ENCODE results near the gene ABCF3.

ABCF3 gene

DNA sequence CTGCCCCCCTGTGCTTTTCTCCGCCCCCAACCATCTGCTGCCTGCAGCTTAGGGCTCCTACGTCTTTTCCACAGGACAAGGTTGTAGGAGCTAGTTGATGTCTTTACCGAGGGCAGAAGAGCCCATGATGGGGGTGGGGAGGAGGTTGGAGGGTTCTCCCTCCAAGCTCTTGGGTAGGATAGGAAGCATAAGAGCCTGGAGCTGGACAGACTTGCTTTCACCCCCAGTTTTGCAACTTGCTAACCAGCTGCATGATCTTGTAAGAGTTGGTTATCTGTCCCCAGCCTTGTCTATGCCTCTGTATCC lies 856 bp downstream of the ABCF3 start:
- H3K4me3 ChIP-seq (ENCODE audit: insufficient read depth, low read length, poor library complexity, severe bottlenecking), result peak overlapping the region; percentile 76
- no peaks in the 10 kb centered on the region for H4K20me1 ChIP-seq (ENCODE audit: low read depth, low read length)
- no peaks in the 10 kb centered on the region for H3K9me2 ChIP-seq (replicated peaks; ENCODE audit: insufficient read depth, low read length)
- peaks cover 29% of the 10 kb centered on the region for H3K79me2 ChIP-seq (ENCODE audit: insufficient read depth, low read length)
- H3K27ac ChIP-seq (ENCODE audit: low read depth, low read length), result no peak overlapping the region
- TF ChIP-seq EZH2phosphoT487 (conservative IDR thresholded peaks at IDR 0.05; ENCODE audit: low read length), result no peak
- TF ChIP-seq CTCF (IDR thresholded peaks at IDR 0.05; ENCODE audit: insufficient read depth, low read length, poor library complexity, severe bottlenecking), result no peak
- peak overlapping the region; percentile 68 for H3K4me2 ChIP-seq (ENCODE audit: low read depth, low read length, poor library complexity, severe bottlenecking)
- no peaks in the 10 kb centered on the region for H3K9me3 ChIP-seq (ENCODE audit: insufficient read depth, low read length)
- 0 out of 2 replicates have a peak, but pooled peaks cover 3% of the 10 kb centered on the region for H3F3A ChIP-seq (ENCODE audit: insufficient read depth)
- H3K27me3 ChIP-seq (ENCODE audit: low read length), result no peaks in the 10 kb centered on the region
- peaks cover 6% of the 10 kb centered on the region; the same call in 1 of the 2 replicates for H3K36me3 ChIP-seq (ENCODE audit: low read length)
- no peak overlapping the region for H2AFZ ChIP-seq (ENCODE audit: low read depth, low read length, severe bottlenecking)
- peak overlapping the region; percentile 73 for H3K9ac ChIP-seq (ENCODE audit: low read length)

- H3K36me3 ChIP-seq (ENCODE audit: low read length), result peaks cover 6% of the 10 kb centered on the region; the same call in 1 of the 2 replicates
- no peak overlapping the region for H3K9ac ChIP-seq (ENCODE audit: low read length)
- no peaks in the 10 kb centered on the region for H4K20me1 ChIP-seq (ENCODE audit: low read depth, low read length)
Observed at GRCh38 chr3:184188080-184188479, 2.1 kb downstream of the ABCF3 start.

DNA sequence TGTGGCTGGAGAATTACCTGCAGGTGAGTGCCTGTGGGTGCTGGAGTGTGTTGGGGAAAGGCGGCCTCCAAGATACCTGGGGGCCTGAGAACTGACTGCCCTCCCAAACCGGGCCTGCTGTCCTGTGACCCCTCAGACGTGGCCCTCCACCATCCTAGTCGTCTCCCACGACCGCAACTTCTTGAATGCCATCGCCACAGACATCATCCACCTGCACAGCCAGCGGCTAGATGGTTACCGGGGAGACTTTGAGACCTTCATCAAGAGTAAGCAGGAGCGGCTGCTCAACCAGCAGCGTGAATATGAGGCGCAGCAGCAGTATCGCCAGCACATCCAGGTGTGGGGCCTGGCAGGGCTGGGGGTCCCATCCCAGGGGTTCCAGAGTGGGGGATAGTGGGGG lies 3.4 kb downstream of the ABCF3 start:
- TF ChIP-seq EZH2phosphoT487 (conservative IDR thresholded peaks at IDR 0.05; ENCODE audit: low read length), result no peak
- no peak for TF ChIP-seq CTCF (IDR thresholded peaks at IDR 0.05; ENCODE audit: insufficient read depth, low read length, poor library complexity, severe bottlenecking)
- Histone ChIP-seq H3K79me2 (ENCODE audit: insufficient read depth, low read length) (peaks cover 29% of the 10 kb centered on the region), H3F3A (ENCODE audit: insufficient read depth) (0 out of 2 replicates have a peak, but pooled peaks cover under 1% of the 10 kb centered on the region), H2AFZ (ENCODE audit: low read depth, low read length, severe bottlenecking) (no peak overlapping the region), H4K20me1 (ENCODE audit: low read depth, low read length) (no peaks in the 10 kb centered on the region), H3K27me3 (ENCODE audit: low read length) (no peaks in the 10 kb centered on the region), H3K9me3 (ENCODE audit: insufficient read depth, low read length) (no peaks in the 10 kb centered on the region), H3K27ac (ENCODE audit: low read depth, low read length) (no peak overlapping the region), H3K4me3 (ENCODE audit: insufficient read depth, low read length, poor library complexity, severe bottlenecking) (no peak overlapping the region), H3K4me2 (ENCODE audit: low read depth, low read length, poor library complexity, severe bottlenecking) (no peak overlapping the region), H3K36me3 (ENCODE audit: low read length) (peaks cover 6% of the 10 kb centered on the region; the same call in 1 of the 2 replicates), H3K9ac (ENCODE audit: low read length) (no peak overlapping the region), H3K9me2 (replicated peaks; ENCODE audit: insufficient read depth, low read length) (no peaks in the 10 kb centered on the region)

More at GRCh38 chr3:184188080-184188479, 2.1 kb downstream of the ABCF3 start:
- TF ChIP-seq CTCF (IDR thresholded peaks at IDR 0.05; ENCODE audit: insufficient read depth, low read length, poor library complexity, severe bottlenecking) (no peak), EZH2phosphoT487 (conservative IDR thresholded peaks at IDR 0.05; ENCODE audit: low read length) (no peak)
- H3F3A ChIP-seq (ENCODE audit: insufficient read depth), result 0 out of 2 replicates have a peak, but pooled peaks cover 3% of the 10 kb centered on the region
- no peaks in the 10 kb centered on the region for H3K9me3 ChIP-seq (ENCODE audit: insufficient read depth, low read length)
- H3K9me2 ChIP-seq (replicated peaks; ENCODE audit: insufficient read depth, low read length), result no peaks in the 10 kb centered on the region
- no peak overlapping the region for H2AFZ ChIP-seq (ENCODE audit: low read depth, low read length, severe bottlenecking)
- no peak overlapping the region for H3K4me2 ChIP-seq (ENCODE audit: low read depth, low read length, poor library complexity, severe bottlenecking)
- no peak overlapping the region for H3K4me3 ChIP-seq (ENCODE audit: insufficient read depth, low read length, poor library complexity, severe bottlenecking)
- H3K79me2 ChIP-seq (ENCODE audit: insufficient read depth, low read length), result peaks cover 29% of the 10 kb centered on the region
- H3K27ac ChIP-seq (ENCODE audit: low read depth, low read length), result no peak overlapping the region
- no peaks in the 10 kb centered on the region for H3K27me3 ChIP-seq (ENCODE audit: low read length)
